DND-41 (cell line): ENCODE results near the gene TMEM236.

Experiments
- CTCF ChIP-seq: IDR thresholded peaks from 2 replicates; pipeline ENCODE4 v1.5.1; 2012; ENCODE audit warnings: borderline replicate concordance, low read length, moderate library complexity, mild to moderate bottlenecking; ENCODE audit not compliant: poor library complexity, severe bottlenecking; ENCODE audit errors: extremely low read depth
- EZH2 ChIP-seq: IDR thresholded peaks from 3 replicates; pipeline ENCODE4 v1.6.1; 2012; ENCODE audit warnings: borderline replicate concordance, low read depth, mild to moderate bottlenecking, moderate library complexity, low read length, inconsistent platforms; ENCODE audit not compliant: severe bottlenecking

DNA sequence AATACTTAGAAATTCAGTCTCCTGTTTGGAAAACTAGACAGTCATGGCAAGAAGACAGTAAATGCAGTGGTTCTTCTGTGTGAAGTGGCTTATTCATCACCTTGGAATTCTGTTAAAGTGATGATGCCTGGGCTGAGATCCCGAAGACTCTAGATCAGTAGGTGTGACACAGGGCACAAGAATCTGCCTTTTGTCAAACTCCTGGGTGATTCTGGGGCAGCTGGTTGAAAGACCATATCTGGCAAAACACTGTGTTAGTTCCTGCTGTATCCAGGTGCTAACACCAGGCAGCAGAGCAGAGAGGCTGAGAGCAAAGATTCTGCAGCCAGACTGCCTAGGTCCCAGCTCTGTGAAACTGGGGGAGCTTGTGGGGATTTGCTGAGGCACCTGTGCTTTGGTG, 83.7 kb downstream of the TMEM236 start:
- no peak for TF ChIP-seq CTCF
- TF ChIP-seq EZH2: no peak
